PC-3 (cell line): Measurements from ENCODE around the gene EDIL3. TPM values are rescaled to one million over a fixed set of nuclear protein-coding genes. Genes with fewer than 3 reads are reported as not detected.

Source experiments
- ATAC-seq: fragments of 200-7000 bp; cut with Tn5 transposase; 2 replicates; pipeline ENCODE4 v1.9.1; 2020; ENCODE audit warnings: mild to moderate bottlenecking, moderate library complexity
- BruUV-seq: library from RNA; stranded (reverse); fragments of 400-500 nt; replicated peaks from 2 replicates; lab custom pipeline; 2021; lab: Mats Ljungman, UMichigan
- CTCF ChIA-PET: fragments of 300-600 bp; sonication (Branson Sonifier 250); formaldehyde crosslinking; loops from one replicate; lab custom pipeline; 2022; ENCODE audit warnings: antibody characterized with exemption; lab: Charles Lee
- POLR2A ChIA-PET: fragments of 300-600 bp; sonication (Branson Sonifier 250); formaldehyde crosslinking; loops from one replicate; lab custom pipeline; 2022; ENCODE audit warnings: antibody characterized with exemption; ENCODE audit not compliant: unreplicated experiment; lab: Charles Lee
- DNase-seq: peaks from one replicate; pipeline ENCODE4 v3.0.0-alpha.2; 2015
- H2AFZ ChIP-seq: fragments of 300-600 bp; sonication (generic); 2 replicates; pipeline ENCODE4 v1.6.0; 2016; ENCODE audit warnings: antibody characterized with exemption, low read length
- H3F3A ChIP-seq: fragments of 300-600 bp; sonication (generic); one replicate; pipeline ENCODE4 v1.6.0; 2017; ENCODE audit warnings: antibody characterized with exemption, low read length, control low read depth, mild to moderate bottlenecking; ENCODE audit not compliant: unreplicated experiment
- H3K27ac ChIP-seq: fragments of 300-600 bp; sonication (generic); 2 replicates; pipeline ENCODE4 v1.5.1; 2016; ENCODE audit warnings: mild to moderate bottlenecking, low read length
- H3K27me3 ChIP-seq: fragments of 300-600 bp; sonication (generic); 2 replicates; pipeline ENCODE4 v1.6.1; 2016; ENCODE audit warnings: low read length, mixed read lengths
- H3K36me3 ChIP-seq: fragments of 300-600 bp; sonication (generic); 2 replicates; pipeline ENCODE4 v1.6.1; 2016; ENCODE audit warnings: low read depth, mixed run types, low read length, mixed read lengths
- H3K4me1 ChIP-seq: fragments of 300-600 bp; sonication (generic); 2 replicates; pipeline ENCODE4 v1.5.1; 2016; ENCODE audit warnings: low read length; ENCODE audit not compliant: insufficient read depth
- H3K4me2 ChIP-seq: fragments of 300-600 bp; sonication (generic); 2 replicates; pipeline ENCODE4 v1.6.0; 2016; ENCODE audit warnings: low read length
- H3K4me3 ChIP-seq: fragments of 300-600 bp; sonication (generic); 2 replicates; pipeline ENCODE4 v1.5.1; 2016; ENCODE audit warnings: mild to moderate bottlenecking, low read length, mixed read lengths
- H3K79me2 ChIP-seq: fragments of 300-600 bp; sonication (generic); 2 replicates; pipeline ENCODE4 v1.6.1; 2017; ENCODE audit warnings: low read length, mixed read lengths
- H3K9ac ChIP-seq: fragments of 300-600 bp; sonication (generic); 2 replicates; pipeline ENCODE4 v1.6.0; 2016; ENCODE audit warnings: mild to moderate bottlenecking, low read length
- H3K9me2 ChIP-seq: fragments of 300-600 bp; sonication (generic); replicated peaks from 2 replicates; pipeline ENCODE4 v1.6.1; 2016; ENCODE audit warnings: mixed run types, low read length, mixed read lengths
- H3K9me3 ChIP-seq: fragments of 300-600 bp; sonication (generic); 2 replicates; pipeline ENCODE4 v1.6.1; 2016; ENCODE audit warnings: low read length, mixed read lengths
- H4K20me1 ChIP-seq: fragments of 300-600 bp; sonication (generic); 2 replicates; pipeline ENCODE4 v1.6.1; 2016; ENCODE audit warnings: low read length, mixed read lengths
- EZH2 ChIP-seq: fragments of 300-600 bp; sonication (generic); IDR thresholded peaks from one replicate; pipeline ENCODE4 v1.6.1; 2017; ENCODE audit warnings: antibody characterized with exemption, mild to moderate bottlenecking, low read length; ENCODE audit not compliant: unreplicated experiment
- EZH2phosphoT487 ChIP-seq: fragments of 300-600 bp; sonication (generic); IDR thresholded peaks from 2 replicates; pipeline ENCODE4 v1.6.1; 2018; ENCODE audit warnings: mild to moderate bottlenecking, antibody characterized with exemption, low read length, borderline replicate concordance
- intact Hi-C: fragments of 100-400 bp; cut with micrococcal nuclease; formaldehyde crosslinking; loops from 2 replicates; pipeline ENCODE4 v1.9.0; 2023
- total RNA-seq: library from RNA; depleted of rRNA; stranded (reverse); fragments of >200 nt; gene quantifications from 2 replicates; pipeline ENCODE4 v1.2.3, GENCODE V29; 2014
- TF ChIP-seq, protein P1 (sequence below): fragments of 300-600 bp; sonication (generic); conservative IDR thresholded peaks from 2 replicates; pipeline ENCODE4 v1.5.1; 2017; ENCODE audit warnings: antibody characterized with exemption, low read depth, mild to moderate bottlenecking, low read length

The EDIL3 gene
- total RNA-seq, 1 experiment from 2014 or later: 13.8 TPM

DNA sequence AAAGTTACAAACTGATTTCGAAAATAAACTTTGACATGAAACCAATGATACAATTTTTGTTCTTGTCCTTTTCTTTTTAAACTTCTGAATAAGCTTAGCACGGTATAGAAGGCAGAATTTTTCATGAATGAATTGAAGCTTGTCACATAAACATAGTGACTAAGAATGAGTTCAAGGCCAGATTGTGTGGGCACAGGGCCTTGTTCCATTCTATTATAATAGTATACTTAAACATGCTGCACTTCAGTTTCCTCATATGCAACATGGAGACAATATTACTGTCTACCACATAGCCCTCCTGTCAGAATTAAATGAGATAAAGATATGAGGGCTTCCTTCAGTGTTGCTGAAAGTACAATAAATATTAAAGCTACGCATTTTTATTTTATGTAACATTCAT, 459.8 kb downstream of the EDIL3 start:
- POLR2A ChIA-PET: no interaction called here
- peak; percentile 7 for DNase-seq

DNA sequence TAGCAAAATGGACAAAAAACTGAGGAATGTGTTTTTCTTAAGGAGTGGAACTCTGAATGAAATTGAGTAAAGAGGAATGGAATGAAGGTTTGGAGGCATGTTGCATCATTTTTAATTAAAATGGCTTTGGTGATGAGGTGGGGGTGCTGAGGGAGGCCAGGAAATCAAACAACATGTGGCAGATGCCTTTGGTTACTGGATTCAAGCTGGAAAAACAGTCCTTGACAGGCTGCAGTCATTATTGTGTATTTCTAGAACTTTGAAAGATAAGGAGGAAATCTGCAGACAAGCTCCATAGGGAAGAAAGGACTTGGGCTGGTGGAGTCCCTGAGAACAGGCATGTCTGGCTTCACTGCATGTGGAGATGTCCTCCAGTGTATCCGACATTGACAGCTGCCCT, 460.5 kb downstream of the EDIL3 start:
- peaks cover 6% of the 10 kb centered on the region; the same call in 1 of the 2 replicates for H3K4me1 ChIP-seq
- ATAC-seq (no peak), DNase-seq (no peak)
- TF ChIP-seq EZH2: no peak
- TF ChIP-seq, protein P1, sequence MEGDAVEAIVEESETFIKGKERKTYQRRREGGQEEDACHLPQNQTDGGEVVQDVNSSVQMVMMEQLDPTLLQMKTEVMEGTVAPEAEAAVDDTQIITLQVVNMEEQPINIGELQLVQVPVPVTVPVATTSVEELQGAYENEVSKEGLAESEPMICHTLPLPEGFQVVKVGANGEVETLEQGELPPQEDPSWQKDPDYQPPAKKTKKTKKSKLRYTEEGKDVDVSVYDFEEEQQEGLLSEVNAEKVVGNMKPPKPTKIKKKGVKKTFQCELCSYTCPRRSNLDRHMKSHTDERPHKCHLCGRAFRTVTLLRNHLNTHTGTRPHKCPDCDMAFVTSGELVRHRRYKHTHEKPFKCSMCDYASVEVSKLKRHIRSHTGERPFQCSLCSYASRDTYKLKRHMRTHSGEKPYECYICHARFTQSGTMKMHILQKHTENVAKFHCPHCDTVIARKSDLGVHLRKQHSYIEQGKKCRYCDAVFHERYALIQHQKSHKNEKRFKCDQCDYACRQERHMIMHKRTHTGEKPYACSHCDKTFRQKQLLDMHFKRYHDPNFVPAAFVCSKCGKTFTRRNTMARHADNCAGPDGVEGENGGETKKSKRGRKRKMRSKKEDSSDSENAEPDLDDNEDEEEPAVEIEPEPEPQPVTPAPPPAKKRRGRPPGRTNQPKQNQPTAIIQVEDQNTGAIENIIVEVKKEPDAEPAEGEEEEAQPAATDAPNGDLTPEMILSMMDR: no peak
- TF ChIP-seq EZH2phosphoT487: no peak
- no peaks in the 10 kb centered on the region for H3F3A ChIP-seq
- BruUV-seq: no TSS peak
- no peaks in the 10 kb centered on the region for H3K9me3 ChIP-seq
- no peaks in the 10 kb centered on the region for H3K27me3 ChIP-seq
- no peaks in the 10 kb centered on the region for H3K79me2 ChIP-seq
- no peak overlapping the region for H2AFZ ChIP-seq
- ChIA-PET CTCF (interaction anchor here (0.5 kb wide), 1 partner anchor 224 kb away, joined by 3 read pairs; no protein-coding TSS in a partner anchor), POLR2A (no interaction called here)
- H3K4me3 ChIP-seq: no peak overlapping the region
- no peaks in the 10 kb centered on the region for H3K36me3 ChIP-seq
- no peak overlapping the region for H3K27ac ChIP-seq
- no peaks in the 10 kb centered on the region for H4K20me1 ChIP-seq
- H3K9ac ChIP-seq: no peak overlapping the region
- no peak overlapping the region for H3K4me2 ChIP-seq
- H3K9me2 ChIP-seq: no peaks in the 10 kb centered on the region
- intact Hi-C loops: loop anchor here (5.0 kb wide), 1 partner anchor 202 kb away; the partner anchor contains the start of gene HAPLN1

More for the DNA sequence above, 459.8 kb downstream of the EDIL3 start:
- no TSS peak for BruUV-seq
- TF ChIP-seq EZH2phosphoT487 (no peak), EZH2 (no peak)
- TF ChIP-seq, protein P1: no peak
- no peak overlapping the region for H3K9ac ChIP-seq
- H3K79me2 ChIP-seq: no peaks in the 10 kb centered on the region
- ATAC-seq: no peak; the same call in 1 of the 2 replicates
- no peaks in the 10 kb centered on the region for H4K20me1 ChIP-seq
- H3K36me3 ChIP-seq: no peaks in the 10 kb centered on the region
- 0 out of 2 replicates have a peak overlapping the region, but pooled peaks have one; percentile 16 for H3K4me2 ChIP-seq
- no peaks in the 10 kb centered on the region for H3K27me3 ChIP-seq
- no peaks in the 10 kb centered on the region for H3K9me3 ChIP-seq
- no peaks in the 10 kb centered on the region for H3F3A ChIP-seq
- no peaks in the 10 kb centered on the region for H3K9me2 ChIP-seq
- H3K27ac ChIP-seq: no peak overlapping the region
- intact Hi-C loops: loop anchor here (5.0 kb wide), 4 partner anchors 92 to 517 kb away; partner anchors contain the start of gene HAPLN1
- CTCF ChIA-PET: interaction anchor here (0.5 kb wide), 1 partner anchor 225 kb away, joined by 3 read pairs; no protein-coding TSS in a partner anchor
- no peak overlapping the region for H2AFZ ChIP-seq
- H3K4me3 ChIP-seq: no peak overlapping the region
- peaks cover 6% of the 10 kb centered on the region; the same call in 1 of the 2 replicates for H3K4me1 ChIP-seq

GRCh38 chr5:83922699-83923098, 462.0 kb downstream of the EDIL3 start:
- Histone ChIP-seq H3K9me3 (no peaks in the 10 kb centered on the region), H3K27ac (no peak overlapping the region), H3K9ac (no peak overlapping the region), H3K4me3 (no peak overlapping the region), H4K20me1 (no peaks in the 10 kb centered on the region), H2AFZ (no peak overlapping the region), H3K36me3 (no peaks in the 10 kb centered on the region), H3K27me3 (no peaks in the 10 kb centered on the region), H3K4me1 (peaks cover 6% of the 10 kb centered on the region; the same call in 1 of the 2 replicates), H3K4me2 (no peak overlapping the region), H3K9me2 (no peaks in the 10 kb centered on the region), H3F3A (no peaks in the 10 kb centered on the region), H3K79me2 (no peaks in the 10 kb centered on the region)
- peak; percentile 48 for ATAC-seq
- POLR2A ChIA-PET: no interaction called here
- intact Hi-C loops: loop anchor here (5.0 kb wide), 1 partner anchor 200 kb away; the partner anchor contains the start of gene HAPLN1
- peak; percentile 12 for DNase-seq
- no TSS peak for BruUV-seq
- no peak for TF ChIP-seq EZH2
- no peak for TF ChIP-seq EZH2phosphoT487
- TF ChIP-seq, protein P1: no peak; the same call in 1 of the 2 replicates
- CTCF ChIA-PET: interaction anchor here (0.6 kb wide), 2 partner anchors 202 to 205 kb away, joined by 3 to 4 read pairs; partner anchors contain the start of gene HAPLN1
